ENCODE data around the gene ZNF346.
A peak's percentile ranks its signal among the peaks of the same experiment; 100 is the strongest.

Gene ZNF346

GRCh38 chr5:177094224-177095087 is 72.0 kb downstream of the ZNF346 start:
- no peak for DNase-seq (ENCODE audit: low read depth)

- DNase-seq (ENCODE audit: low read depth) = no peak
Observed at GRCh38 chr5:177095088-177095669, 72.7 kb downstream of the ZNF346 start.

- DNase-seq (ENCODE audit: low read depth) = no peak
Observed at GRCh38 chr5:177096162-177097015, 73.9 kb downstream of the ZNF346 start.

- DNase-seq (ENCODE audit: low read depth) = no peak
Observed at GRCh38 chr5:177097016-177097985, 74.8 kb downstream of the ZNF346 start.

GRCh38 chr5:177098120-177098469 is 75.6 kb downstream of the ZNF346 start:
- no peak for DNase-seq (ENCODE audit: low read depth)

- no peak for DNase-seq (ENCODE audit: low read depth)
Observed at GRCh38 chr5:177098470-177099141, 76.1 kb downstream of the ZNF346 start.

GRCh38 chr5:177099422-177100093 is 77.1 kb downstream of the ZNF346 start:
- no peak for DNase-seq (ENCODE audit: low read depth)

- DNase-seq (ENCODE audit: low read depth) = no peak
Observed at GRCh38 chr5:177100714-177101121, 78.2 kb downstream of the ZNF346 start.

- DNase-seq (ENCODE audit: low read depth) = no peak
Observed at GRCh38 chr5:177103523-177104253, 81.2 kb downstream of the ZNF346 start.

- DNase-seq (ENCODE audit: low read depth) = no peak
Observed at GRCh38 chr5:177105691-177106476, 83.4 kb downstream of the ZNF346 start.

- DNase-seq (ENCODE audit: low read depth) = no peak
Observed at GRCh38 chr5:177107159-177107558, 84.7 kb downstream of the ZNF346 start.

- DNase-seq (ENCODE audit: low read depth) = no peak
Observed at GRCh38 chr5:177109810-177110209, 87.3 kb downstream of the ZNF346 start.

- DNase-seq (ENCODE audit: low read depth) = peak; percentile 31
Observed at GRCh38 chr5:177111720-177112394, 89.4 kb downstream of the ZNF346 start.

GRCh38 chr5:177112589-177113220 is 90.2 kb downstream of the ZNF346 start:
- no peak for DNase-seq (ENCODE audit: low read depth)

GRCh38 chr5:177113566-177114424 is 91.3 kb downstream of the ZNF346 start:
- DNase-seq (ENCODE audit: low read depth) = peak; percentile 67

- DNase-seq (ENCODE audit: low read depth) = peak; percentile 70
Observed at GRCh38 chr5:177116631-177117373, 94.3 kb downstream of the ZNF346 start.

Data from activated gamma-delta T cell treated with anti-CD3 and anti-CD28 coated beads, Interleukin-2, amount 50 U/mL, for 16 hours (primary cell).